PC-3 (cell line): Measurements from ENCODE around the gene RAPGEF3.

Experiments
- CTCF ChIP-seq: fragments of 300-600 bp; sonication (generic); conservative IDR thresholded peaks from 2 replicates; pipeline ENCODE4 v1.5.1; 2017; ENCODE audit warnings: antibody characterized with exemption, low read depth, mild to moderate bottlenecking, low read length
- EZH2phosphoT487 ChIP-seq: fragments of 300-600 bp; sonication (generic); IDR thresholded peaks from 2 replicates; pipeline ENCODE4 v1.6.1; 2018; ENCODE audit warnings: mild to moderate bottlenecking, antibody characterized with exemption, low read length, borderline replicate concordance

GRCh38 chr12:47800582-47800981, 41.9 kb upstream of the RAPGEF3 start:
- no peak for TF ChIP-seq CTCF
- TF ChIP-seq EZH2phosphoT487: no peak
